HG03159 (cell line): ENCODE measurements around the gene TACC2.
"Not testable (repeated sequence)": the region's sequence is repeated elsewhere in the genome, so short reads cannot be mapped to it uniquely, and the experiment has no call there.

Experiments
- ATAC-seq: cut with Tn5 transposase; IDR thresholded peaks from one replicate; pipeline ENCODE4 v1.9.1; 2021; ENCODE audit warnings: mild to moderate bottlenecking, moderate library complexity; ENCODE audit not compliant: unreplicated experiment

TACC2 gene

GRCh38 chr10:121976607-121977006 lies 12.4 kb upstream of the TACC2 start:
- no peak for ATAC-seq

- no peak for ATAC-seq
These were observed 10.5 kb upstream of the TACC2 start for GRCh38 chr10:121978511-121978910.

DNA sequence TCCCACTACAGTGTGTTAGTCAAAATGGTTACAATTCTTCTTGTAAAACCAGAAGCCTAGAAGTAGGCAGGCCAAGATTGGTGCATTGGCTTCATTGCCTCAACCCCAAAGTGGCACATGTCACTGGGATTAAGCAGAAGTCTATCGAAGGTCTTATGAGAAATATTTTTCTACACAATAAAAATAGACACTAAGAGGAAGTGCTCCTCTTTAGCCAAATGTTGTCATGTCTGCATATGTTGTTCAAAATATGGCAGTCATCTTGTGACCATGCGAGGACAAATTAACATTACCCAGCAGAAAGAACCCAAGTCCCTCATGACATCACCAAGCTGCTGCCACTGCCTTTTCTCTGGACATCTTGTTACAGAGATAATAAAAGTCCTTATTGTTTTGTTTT lies 7.6 kb upstream of the TACC2 start:
- no peak for ATAC-seq

DNA sequence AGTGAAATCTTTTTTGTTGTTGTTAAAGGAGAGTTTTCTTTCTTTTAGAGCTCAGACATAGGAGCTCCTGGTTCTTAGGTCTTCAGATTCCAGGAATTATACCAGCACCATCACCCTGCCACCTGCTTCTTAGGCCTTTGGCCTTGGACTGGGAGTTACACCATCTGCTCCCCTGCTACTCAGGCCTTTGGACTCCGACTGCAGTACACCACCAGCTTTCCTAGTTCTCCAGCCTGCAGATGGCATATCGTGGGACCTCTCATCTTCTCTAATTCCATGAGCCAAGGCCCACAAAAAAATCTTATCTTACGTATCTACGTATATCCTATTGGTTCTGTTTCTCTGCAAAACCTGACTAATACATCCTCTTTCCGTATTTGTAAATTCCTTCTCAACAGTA lies 5.1 kb upstream of the TACC2 start:
- ATAC-seq: no peak

- ATAC-seq: no peak
These were observed 4.5 kb upstream of the TACC2 start for GRCh38 chr10:121984463-121984862.

- no peak for ATAC-seq
These were observed 1.2 kb downstream of the TACC2 start for GRCh38 chr10:121990015-121990677.

DNA sequence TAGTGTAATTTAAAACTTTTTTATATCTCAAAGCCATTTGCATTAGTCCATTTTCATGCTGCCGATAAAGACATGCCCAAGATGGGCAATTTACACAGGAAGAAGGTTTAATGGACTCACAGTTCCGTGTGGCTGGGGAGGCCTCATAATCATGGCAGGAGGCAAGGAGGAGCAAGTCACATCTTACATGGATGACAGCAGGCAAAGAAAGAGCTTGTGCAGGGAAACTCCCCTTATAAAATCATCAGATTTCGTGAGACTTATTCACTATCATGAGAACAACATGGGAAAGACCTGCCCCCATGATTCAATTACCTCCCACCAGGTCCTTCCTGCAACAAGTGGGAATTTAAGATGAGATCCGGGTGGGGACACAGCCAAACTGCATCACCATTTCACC lies 2.8 kb downstream of the TACC2 start:
- not testable (repeated sequence) for ATAC-seq

GRCh38 chr10:121994429-121994941 lies 5.5 kb downstream of the TACC2 start:
- ATAC-seq: no peak

DNA sequence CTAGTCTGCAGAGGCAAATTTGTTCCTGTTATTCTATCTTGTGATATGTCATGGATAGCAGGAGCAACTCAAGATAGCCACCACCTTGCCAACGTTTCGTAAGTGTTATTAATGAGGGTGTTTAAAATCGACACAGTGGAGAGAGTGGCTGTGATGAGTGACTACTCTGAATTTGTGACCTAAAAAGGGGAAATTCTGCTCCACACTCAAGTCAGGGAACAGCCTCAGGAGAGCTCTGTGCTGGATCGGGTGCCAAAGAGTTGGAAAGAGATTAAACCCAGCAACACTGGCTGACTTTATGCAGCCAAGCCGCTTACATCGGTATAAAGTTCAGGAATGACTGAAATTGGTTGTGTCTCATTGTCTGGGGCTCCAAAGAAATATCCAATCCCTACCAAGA lies 9.5 kb downstream of the TACC2 start:
- ATAC-seq: no peak

- no peak for ATAC-seq
These were observed 10.3 kb downstream of the TACC2 start for GRCh38 chr10:121999301-121999700.

- ATAC-seq: no peak
These were observed 12.7 kb downstream of the TACC2 start for GRCh38 chr10:122001698-122002097.

DNA sequence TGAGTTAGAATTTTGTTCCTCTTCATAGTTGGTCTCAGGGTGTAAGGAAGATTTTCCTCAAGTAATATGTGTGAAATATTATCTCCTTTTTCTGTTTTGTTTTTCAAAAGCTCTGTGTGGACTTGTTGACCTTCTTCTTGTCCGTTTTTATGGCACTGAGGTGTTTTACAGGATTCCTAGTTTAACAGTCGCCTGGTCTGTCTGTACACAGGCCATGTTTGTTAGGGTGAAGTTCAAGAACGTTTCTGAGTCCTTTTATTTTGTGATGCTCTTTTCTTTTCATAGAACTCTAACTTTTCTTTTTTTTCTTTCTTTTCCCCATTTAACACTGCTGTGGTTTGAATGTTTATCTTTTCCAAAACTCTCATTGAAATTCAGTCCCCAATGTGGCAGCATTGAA lies 18.5 kb downstream of the TACC2 start:
- ATAC-seq: no peak

DNA sequence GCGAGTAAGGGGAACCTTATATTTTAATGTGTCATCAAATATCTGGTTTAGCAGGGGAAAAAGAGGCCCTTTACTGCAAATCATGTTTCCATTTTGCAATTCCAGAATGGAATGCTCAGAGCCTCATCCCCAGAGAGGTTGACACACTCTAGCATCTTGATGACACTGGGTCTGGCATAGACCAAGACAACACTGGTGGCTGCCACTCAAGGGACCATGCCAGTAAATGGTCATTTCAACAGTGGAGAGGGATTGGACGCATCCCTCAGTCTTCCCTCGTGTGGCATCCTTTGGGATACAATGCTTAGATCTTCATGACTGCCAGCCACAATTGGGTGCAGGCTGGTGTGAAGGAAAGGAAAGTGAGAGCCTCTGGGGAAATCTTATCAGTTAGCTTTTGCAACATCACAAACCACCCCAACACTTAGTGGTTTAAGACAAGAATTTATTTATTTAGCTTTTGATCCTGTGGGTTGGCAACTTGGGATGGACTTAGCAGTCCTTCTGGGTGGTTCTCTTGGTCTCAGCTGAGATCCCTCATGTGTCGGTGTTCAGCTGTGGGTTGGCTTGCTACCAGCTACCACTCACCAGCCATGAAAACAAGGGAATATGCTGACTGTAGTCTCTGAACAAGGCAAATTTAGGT lies 21.6 kb downstream of the TACC2 start:
- ATAC-seq: no peak

DNA sequence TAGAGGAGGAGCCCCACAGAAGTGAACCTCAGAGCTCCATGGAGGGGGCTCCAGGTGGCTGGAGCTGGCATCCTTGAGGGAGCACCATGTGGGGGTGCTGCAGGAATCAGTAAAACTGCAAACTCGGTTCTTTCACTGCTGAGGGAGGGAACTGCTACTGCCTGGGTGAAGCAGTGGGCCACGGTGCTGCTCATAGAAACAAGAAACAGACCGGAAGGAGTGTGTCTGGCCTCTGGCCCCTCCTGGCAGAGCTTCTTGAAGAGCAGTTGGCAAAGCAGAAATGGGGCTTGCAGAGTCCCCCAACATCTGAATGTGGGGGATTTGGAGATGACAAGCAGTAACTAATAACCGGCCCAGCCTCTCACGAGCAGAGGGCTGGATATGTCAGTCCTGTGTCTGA lies 23.8 kb downstream of the TACC2 start:
- ATAC-seq: no peak

DNA sequence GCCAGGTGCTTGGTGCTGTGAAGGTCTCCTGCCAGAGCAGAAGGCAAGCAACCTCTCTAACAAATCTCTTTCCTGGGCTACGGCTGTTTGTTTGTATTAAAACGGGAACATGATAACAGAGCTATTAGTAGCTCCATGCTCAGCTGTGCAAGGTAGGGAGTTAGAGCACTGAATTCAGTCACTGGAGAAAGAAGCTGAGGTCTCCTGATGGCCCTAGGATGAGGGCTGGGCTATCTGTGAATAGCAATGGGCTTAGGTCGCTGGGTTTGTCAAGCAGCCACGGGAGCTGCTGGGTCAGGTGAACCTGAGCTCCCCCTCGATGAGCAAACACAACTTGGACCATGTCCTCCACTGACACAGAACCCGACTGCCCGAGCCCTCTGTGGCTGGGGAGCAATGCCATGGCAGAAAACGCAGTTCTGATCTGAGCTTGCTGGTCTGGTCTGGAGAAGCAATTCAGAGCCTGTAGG lies 24.4 kb downstream of the TACC2 start:
- no peak for ATAC-seq

GRCh38 chr10:122014652-122015248 lies 25.8 kb downstream of the TACC2 start:
- no peak for ATAC-seq

GRCh38 chr10:122017926-122018325 lies 29.0 kb downstream of the TACC2 start:
- not testable (repeated sequence) for ATAC-seq

DNA sequence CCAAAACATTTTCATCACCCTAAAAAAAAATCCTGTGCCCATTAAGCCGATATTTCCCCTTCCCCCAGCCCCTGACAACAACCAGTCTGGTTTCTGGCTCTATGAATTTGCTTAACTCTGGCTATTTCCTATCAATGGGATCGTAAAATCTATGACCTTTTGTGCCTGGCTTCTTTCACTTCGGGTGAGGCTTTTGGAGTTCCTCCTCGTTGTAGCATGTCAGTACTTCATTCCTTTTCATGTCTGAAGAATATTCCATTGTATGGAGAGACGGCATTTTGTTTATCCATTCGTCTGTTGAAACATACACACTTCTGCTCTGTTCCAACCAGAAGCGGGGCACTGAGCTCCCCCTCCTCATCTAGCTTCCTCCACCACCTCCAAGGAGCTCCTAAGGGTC lies 29.5 kb downstream of the TACC2 start:
- ATAC-seq: no peak

DNA sequence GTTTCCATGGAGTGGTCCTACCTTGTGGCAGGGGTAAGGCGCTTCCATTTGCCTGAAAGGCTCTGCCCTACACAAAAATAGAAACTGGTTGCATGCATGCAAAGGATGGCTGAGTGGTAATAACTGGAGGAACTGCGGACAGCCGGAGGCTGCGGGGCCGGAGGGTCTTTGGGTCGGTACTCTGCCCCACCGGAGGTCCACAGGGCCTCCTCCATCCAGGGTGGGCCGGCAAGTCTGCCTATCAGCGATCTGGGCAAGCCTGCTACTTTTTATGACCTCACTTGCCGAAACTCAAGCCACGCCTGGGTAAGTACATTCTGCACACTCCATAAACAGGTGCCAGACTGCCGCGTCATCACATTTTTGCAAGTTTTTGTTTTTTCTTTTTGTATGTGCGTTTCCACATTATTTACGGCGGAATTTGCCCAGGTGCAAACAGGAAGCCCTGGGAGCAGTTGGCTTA lies 30.0 kb downstream of the TACC2 start:
- no peak for ATAC-seq

DNA sequence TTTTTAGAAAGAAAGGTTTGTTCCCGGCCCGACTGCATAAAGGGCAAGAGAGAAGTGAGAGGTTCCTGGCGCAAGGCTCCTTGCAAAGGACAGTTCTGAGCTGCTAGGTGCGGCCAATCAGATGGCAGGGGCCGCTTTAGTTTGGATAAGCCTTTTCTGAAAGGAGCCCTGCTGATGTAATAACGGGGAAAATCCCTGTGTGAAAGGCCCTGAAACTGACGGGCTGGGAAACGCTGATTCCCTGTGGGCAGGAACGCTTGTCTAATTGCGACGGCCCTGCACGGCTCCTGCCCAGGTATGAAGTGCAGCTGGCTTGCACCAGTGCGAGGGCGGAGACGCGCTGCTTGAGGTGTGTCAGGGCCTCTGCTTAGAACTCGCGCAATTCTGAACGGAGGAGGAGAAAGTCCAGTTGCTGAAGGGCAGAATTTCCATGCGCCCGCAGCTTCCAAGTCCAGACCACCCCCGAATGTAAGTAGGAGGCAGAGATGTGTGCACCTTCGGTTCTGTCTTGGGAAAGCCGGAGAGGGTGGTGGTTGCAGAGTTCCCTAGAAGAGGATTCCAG lies 30.5 kb downstream of the TACC2 start:
- ATAC-seq: no peak

DNA sequence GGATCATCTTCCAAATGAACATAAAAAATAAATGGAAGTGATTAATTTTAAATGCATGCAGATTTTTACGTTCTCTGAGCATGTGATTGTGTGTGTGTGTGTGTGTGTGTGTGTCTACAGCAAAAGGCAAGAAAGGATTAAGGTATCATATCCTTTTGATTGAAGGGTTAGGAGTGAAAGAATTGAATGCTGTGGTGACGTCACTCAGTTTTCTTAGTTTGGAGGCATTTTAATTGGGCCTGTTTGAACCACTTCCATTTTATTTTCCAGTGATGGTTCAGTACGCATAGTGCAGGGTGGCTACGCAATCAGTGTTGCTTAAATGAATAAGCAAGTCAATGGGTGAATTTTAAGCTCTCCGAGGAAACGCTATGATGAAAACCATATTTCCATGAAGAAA lies 31.3 kb downstream of the TACC2 start:
- ATAC-seq: no peak

- no peak for ATAC-seq
These were observed 32.4 kb downstream of the TACC2 start for GRCh38 chr10:122021379-122021778.
